Suprapubic skin (tissue), 4 donors: ENCODE measurements around the gene PIGH.

ENCODE experiments used
- CTCF ChIP-seq, 2 donors: fragments of 200-600 bp in 1 of 2; fragments of 450-650 bp in 1 of 2; sonication (generic) in 1 of 2; IDR thresholded peaks; one replicate each; pipeline ENCODE4 v1.5.1; 2016 to 2019; ENCODE audit warnings: antibody characterized with exemption in 2 of 2, mild to moderate bottlenecking in 1 of 2, moderate library complexity in 1 of 2
- EP300 ChIP-seq: sonication (generic); formaldehyde crosslinking; IDR thresholded peaks from one replicate; pipeline ENCODE4 v1.6.1; 2017; ENCODE audit warnings: antibody characterized with exemption
- POLR2A ChIP-seq, 2 donors: fragments of 450-650 bp; IDR thresholded peaks; one replicate each; pipeline ENCODE4 v1.6.1; 2017; ENCODE audit warnings: antibody characterized with exemption in 2 of 2, mild to moderate bottlenecking in 2 of 2, moderate library complexity in 2 of 2
- POLR2AphosphoS5 ChIP-seq, 3 donors: sonication (generic); formaldehyde crosslinking; IDR thresholded peaks; one replicate each; pipeline ENCODE4 v1.6.1; 2017; ENCODE audit warnings: antibody characterized with exemption in 3 of 3

- TF ChIP-seq POLR2A (IDR thresholded peaks at IDR 0.05) = no peak
- TF ChIP-seq CTCF (IDR thresholded peaks at IDR 0.05) = peak in 1 of 2 donors; percentile 33
- no peak for TF ChIP-seq POLR2AphosphoS5 (IDR thresholded peaks at IDR 0.05)
- TF ChIP-seq EP300 = no peak
Observed at GRCh38 chr14:67583711-67584644, 16.1 kb downstream of the PIGH start.
